K562 (cell line): ENCODE measurements around the gene CIB2. TPM values are rescaled to one million over a fixed set of nuclear protein-coding genes. Genes with fewer than 3 reads are reported as not detected.

Experiments
- CHD2 ChIP-seq: IDR thresholded peaks from 2 replicates; pipeline ENCODE4 v1.6.1; 2011; ENCODE audit warnings: low read depth, low read length
- CREB1 ChIP-seq, 2 experiments: sonication (generic) in 1 of 2; formaldehyde crosslinking in 1 of 2; IDR thresholded peaks; 2 replicates each; pipeline versions ENCODE4 v1.6.1 to v1.8.0; 2012 to 2022; ENCODE audit warnings: inconsistent platforms in 1 of 2, mild to moderate bottlenecking in 1 of 2, missing genetic modification reagents in 1 of 2, moderate library complexity in 1 of 2
- KLF13 ChIP-seq: fragments of 450-650 bp; IDR thresholded peaks from 2 replicates; pipeline ENCODE4 v1.6.1; 2016; ENCODE audit warnings: missing genetic modification characterization, low read depth, mild to moderate bottlenecking, missing compliant biosample characterization, moderate library complexity, borderline replicate concordance
- NKRF ChIP-seq: fragments of 450-650 bp; IDR thresholded peaks from 2 replicates; pipeline ENCODE4 v1.6.1; 2016; ENCODE audit warnings: borderline replicate concordance
- POLR3G ChIP-seq: IDR thresholded peaks from 2 replicates; pipeline ENCODE4 v1.6.1; 2011; ENCODE audit not compliant: insufficient read length, insufficient replicate concordance; ENCODE audit errors: extremely low read depth
- RBFOX2 ChIP-seq: fragments of 200-400 bp; formaldehyde crosslinking; IDR thresholded peaks from 2 replicates; pipeline ENCODE4 v1.6.1; 2017; ENCODE audit warnings: low read depth, mild to moderate bottlenecking, low read length, moderate library complexity
- ZNF609 ChIP-seq: sonication (generic); formaldehyde crosslinking; IDR thresholded peaks from 2 replicates; pipeline ENCODE4 v1.8.1; 2023; ENCODE audit warnings: missing genetic modification reagents, mild to moderate bottlenecking, borderline replicate concordance
- polyA plus RNA-seq, 8 experiments: library from polyadenylated mRNA; depleted of rRNA in 4 of 8; stranded (reverse) in 5 of 8; unstranded in 3 of 8; fragments of >200 nt; fragmentation: Nextera tagmentation in 2 of 8; fragmentation: Illumina TruSeq in 1 of 8; extraction: Ambion mirVana in 2 of 8; extraction: Trizol in 1 of 8; gene quantifications; 2 replicates each; pipeline versions ENCODE4 v1.2.1 to v1.2.3, GENCODE V29; 2011 to 2014; ENCODE audit warnings: inconsistent platforms in 1 of 8, missing spikeins in 1 of 8
- total RNA-seq, 7 experiments: library from RNA; depleted of rRNA in 6 of 7; stranded (reverse); fragments of >200 nt in 6 of 7; fragmentation: Illumina TruSeq in 2 of 7; extraction: Trizol in 2 of 7; gene quantifications; 2 replicates each; pipeline versions ENCODE4 v1.2.1 to v1.2.3, GENCODE V29; 2011 to 2021; ENCODE audit warnings: low replicate concordance in 1 of 7

Gene CIB2
- total and polyA plus RNA-seq, 9 of the 15 experiments (the other 6 are each of a cell fraction or from before 2014, with no cell fraction given) = 1.5 to 37.4 (median 19.4) TPM

- TF ChIP-seq ZNF609 (CRISPR knock-in tag) (no peak), KLF13 (tag) (no peak), CHD2 (no peak), POLR3G (no peak), NKRF (no peak), RBFOX2 (no peak), CREB1 (IDR thresholded peaks at IDR 0.05) (no peak), CREB1 (CRISPR knock-in tag; IDR thresholded peaks at IDR 0.05) (no peak)
Measured at GRCh38 chr15:78069052-78069414, 62.2 kb downstream of the CIB2 start (continued).
